HG03064 (cell line): ENCODE results near the gene COL25A1.
"Not testable (repeated sequence)": the region's sequence is repeated elsewhere in the genome, so short reads cannot be mapped to it uniquely, and the experiment has no call there.

ENCODE experiments used
- ATAC-seq: cut with Tn5 transposase; IDR thresholded peaks from one replicate; pipeline ENCODE4 v1.9.1; 2021; ENCODE audit warnings: low read depth; ENCODE audit not compliant: unreplicated experiment

COL25A1 gene

DNA sequence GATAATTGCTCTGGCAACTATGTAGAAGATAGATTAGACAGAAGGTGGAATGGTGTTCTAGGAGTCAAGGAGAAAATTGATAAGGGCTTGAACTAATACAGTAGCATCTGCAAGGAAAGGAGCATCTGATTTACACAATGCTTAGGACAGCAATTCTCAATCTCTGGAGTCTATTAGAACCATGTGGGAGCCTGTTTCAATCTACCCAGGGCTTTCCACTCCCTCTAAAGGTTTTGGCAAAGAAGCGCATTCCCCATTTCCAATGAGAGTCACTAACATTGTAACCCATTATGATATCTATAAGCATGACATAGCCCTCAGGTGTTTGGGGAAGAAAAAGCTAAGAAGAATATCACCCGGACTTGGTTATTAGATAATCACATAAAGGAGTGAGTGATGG is 168.2 kb downstream of the COL25A1 start:
- no peak for ATAC-seq

- no peak for ATAC-seq
Measured at GRCh38 chr4:109131559-109131958, 170.9 kb downstream of the COL25A1 start.

DNA sequence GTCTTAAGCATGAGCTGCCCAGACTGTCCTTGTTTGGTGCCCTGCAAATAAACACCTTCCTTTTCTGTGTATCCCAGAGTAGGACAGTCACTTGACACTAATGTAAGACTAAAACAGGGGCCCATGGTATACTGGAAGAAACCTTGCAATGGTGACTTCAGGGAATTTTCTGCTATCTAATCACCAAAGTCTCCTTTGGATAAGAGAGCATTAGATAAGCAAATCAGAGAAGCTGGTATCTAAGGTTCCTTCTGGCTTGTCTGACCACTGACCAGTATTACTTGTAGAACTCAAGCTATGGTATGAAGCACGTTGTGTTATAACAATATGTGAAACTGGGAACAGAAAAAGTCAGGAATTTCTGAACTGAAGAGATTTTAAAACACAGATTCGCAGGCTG is 173.9 kb downstream of the COL25A1 start:
- no peak for ATAC-seq

DNA sequence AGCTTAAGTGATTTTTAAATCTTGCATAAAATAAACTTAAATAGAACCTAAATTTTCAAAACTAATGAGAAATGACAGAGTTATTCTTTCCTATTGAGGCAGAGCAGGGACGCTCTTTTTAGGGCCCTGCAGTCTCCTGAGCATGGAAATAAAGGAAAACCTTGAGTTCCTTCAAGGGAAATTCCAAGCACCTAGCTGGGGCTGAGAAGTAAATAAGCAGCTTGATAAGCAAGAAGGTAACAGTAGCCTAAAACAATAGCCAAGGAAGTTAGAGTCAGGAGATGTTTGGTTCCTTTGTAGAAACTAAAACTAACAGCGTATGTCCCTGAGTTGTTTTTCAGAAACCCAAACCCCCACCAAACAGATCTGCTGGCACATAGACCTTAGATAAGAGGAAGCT is 174.6 kb downstream of the COL25A1 start:
- ATAC-seq, result no peak

DNA sequence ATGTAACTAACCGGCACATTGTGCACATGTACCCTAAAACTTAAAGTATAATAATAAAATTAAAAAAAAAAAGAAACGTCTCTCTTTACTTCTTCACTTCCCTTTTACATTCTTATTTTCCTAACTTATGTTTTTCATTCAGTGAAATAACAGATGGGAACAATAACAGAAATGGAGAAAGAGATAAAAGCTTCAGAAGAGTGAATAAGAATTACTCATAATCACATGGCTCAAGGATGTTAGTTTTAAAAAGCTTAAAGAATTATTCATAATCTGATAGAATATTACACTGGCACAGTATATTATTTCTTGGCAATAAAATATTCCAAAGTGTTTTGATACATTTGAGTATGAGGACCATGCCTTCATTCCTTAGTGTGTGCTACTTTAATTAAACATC is 175.6 kb downstream of the COL25A1 start:
- ATAC-seq, result no peak

DNA sequence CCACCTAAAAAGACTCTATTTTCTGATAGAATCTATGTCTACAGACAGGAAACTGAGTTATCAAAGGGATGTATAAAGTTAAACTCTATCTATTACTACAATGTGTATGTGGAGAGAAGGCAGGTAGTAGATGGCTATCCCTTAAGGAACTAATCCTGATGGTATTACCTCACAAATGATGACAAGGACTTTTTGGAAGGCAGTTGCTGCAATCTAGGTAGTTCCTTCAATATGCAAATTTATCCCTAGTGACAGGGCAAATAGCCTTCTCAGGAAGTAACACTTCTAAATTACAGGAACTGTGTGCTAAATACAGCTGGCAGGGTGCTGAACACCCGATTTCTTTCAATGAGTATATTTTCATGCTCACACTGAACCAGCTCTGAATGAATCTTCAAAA is 177.4 kb downstream of the COL25A1 start:
- ATAC-seq, result no peak

DNA sequence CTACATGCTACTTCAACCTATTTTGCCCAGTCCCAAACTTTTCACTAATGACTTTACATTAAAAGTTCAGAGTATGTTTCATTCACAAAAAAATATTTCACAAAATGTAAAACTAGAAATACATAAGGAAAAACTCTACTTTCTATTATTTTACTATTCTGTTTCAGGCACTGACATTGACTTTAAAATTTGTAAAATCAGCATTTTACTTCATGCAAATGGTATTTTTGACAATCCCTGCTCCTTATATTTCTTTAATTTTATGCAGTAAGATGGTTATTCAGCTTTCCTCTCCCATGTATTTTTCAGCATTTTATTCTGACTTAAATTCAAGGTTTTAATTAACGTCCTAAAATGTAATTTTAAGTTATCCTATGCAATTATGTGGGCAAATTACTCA is 178.5 kb downstream of the COL25A1 start:
- ATAC-seq, result no peak

GRCh38 chr4:109121561-109121960 is 180.9 kb downstream of the COL25A1 start:
- no peak for ATAC-seq

GRCh38 chr4:109119852-109120251 is 182.6 kb downstream of the COL25A1 start:
- no peak for ATAC-seq

DNA sequence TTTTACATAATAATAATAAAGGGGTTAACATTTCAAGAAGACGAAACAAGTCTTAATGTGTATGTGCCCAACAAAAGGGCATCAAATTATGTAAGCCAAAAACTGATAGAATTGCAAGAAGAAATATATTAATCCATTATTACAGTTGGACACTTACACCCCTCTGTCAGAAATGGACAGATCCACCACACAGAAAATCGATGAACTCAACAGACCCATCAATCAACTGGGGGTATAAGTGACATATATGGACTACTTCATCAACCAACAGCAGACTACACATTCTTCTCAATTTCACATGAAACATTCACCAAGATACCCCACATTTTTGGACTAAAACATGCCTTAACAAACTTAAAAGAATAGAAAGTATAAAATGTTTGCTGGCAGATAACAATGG is 183.8 kb downstream of the COL25A1 start:
- no peak for ATAC-seq

- no peak for ATAC-seq
Measured at GRCh38 chr4:109114501-109114900, 188.0 kb downstream of the COL25A1 start.

GRCh38 chr4:109113521-109113920 is 188.9 kb downstream of the COL25A1 start:
- ATAC-seq, result no peak

- ATAC-seq, result no peak
Measured at GRCh38 chr4:109111031-109111430, 191.4 kb downstream of the COL25A1 start.

DNA sequence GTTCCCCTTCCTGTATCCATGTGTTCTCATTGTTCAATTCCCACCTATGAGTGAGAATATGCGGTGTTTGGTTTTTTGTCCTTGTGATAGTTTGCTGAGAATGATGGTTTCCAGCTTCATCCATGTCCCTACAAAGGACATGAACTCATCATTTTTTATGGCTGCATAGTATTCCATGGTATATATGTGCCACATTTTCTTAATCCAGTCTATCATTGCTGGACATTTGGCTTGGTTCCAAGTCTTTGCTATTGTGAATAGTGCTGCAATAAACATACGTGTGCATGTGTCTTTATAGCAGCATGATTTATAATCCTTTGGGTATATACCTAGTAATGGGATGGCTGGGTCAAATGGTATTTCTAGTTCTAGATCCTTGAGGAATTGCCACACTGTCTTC is 194.2 kb downstream of the COL25A1 start:
- not testable (repeated sequence) for ATAC-seq

DNA sequence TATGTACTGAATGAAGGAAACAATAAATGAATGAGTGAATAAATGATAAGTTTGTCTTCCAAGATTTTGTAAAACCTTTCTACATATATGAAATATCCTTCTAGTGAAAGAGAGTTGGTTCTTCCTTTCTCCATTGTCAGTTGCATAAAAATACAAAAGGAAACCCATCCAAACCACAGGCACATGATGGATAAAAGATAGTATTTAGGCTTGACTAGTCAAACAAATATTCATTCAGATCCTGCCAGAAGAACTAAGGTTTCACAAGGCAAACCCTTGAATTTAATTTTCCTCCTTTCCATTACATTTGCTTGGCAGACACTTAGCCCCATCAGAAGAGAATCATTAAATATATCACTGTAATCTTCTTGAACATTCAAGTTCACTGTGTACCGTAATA is 208.4 kb downstream of the COL25A1 start:
- ATAC-seq, result no peak

DNA sequence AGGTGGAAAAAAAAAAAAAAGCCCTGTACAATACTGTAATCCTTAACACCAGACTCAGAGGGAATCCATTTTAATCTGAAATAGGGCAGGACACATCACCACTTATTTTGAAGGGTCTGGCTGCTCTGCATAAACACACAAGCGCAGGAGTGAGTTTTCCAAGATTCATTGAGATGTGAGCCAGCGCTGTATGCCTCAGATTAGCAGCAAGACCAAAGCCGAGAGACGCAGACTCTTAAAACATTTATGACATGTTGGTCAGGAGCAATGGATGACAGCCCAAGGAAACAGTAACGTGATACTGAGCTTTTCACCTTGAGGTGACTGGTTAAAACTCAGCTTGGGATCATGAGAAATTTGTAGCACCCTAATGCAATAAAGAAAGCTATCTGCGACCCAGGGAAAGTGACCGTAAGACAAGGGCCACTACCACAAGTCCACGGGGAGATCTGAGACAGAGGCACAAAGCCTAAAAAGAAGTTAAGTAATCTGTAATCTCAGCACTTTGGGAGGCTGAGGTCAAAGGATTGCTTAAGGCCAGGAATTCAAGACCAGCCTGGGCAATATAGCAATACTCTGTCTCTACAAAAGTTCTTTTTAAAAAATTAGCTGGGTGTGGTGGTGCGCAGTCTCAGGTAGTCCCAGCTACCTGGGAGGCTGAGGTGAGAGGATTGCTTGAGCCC is 210.6 kb downstream of the COL25A1 start:
- ATAC-seq, result no peak

DNA sequence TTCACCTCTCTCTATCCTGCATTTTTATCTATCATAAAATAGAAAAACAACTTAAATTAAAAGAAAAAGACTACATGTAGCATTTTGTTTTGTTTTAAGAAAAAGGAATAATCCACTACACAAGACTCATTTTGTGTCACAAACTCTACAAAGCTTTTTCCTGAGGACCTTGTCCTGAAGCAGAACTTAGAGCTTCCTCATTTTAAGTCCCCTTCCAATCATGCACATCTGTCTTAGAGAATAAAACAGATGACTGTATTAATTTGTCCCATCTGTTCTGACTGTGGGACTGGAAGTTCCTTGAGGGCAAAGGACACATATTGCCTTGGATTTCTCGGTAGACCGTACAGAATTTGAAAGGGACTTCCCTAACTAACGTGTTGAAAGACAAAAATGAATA is 218.5 kb downstream of the COL25A1 start:
- ATAC-seq, result no peak

DNA sequence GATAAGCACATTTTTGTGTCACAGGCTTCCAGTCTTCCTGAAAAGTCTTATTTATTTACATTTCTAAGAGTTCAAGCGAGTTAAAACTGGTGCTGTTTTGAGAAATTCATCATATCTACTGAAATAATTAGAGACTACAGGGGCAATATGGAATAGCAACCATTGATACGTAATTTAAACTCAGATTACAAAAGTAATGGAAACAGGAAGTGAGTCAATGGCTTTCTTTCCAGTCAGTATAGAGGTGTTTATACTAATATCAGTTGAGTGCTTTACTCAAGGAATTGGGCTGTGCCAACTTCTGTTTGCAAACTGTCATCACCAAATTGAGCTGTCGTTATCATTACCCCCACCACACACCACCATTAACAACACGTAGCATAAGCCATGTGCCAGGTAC is 222.7 kb downstream of the COL25A1 start:
- ATAC-seq, result no peak

GRCh38 chr4:109079201-109079600 is 223.3 kb downstream of the COL25A1 start:
- no peak for ATAC-seq

GRCh38 chr4:109078724-109079123 is 223.7 kb downstream of the COL25A1 start:
- no peak for ATAC-seq

GRCh38 chr4:109077505-109077904 is 225.0 kb downstream of the COL25A1 start:
- no peak for ATAC-seq

- not testable (repeated sequence) for ATAC-seq
Measured at GRCh38 chr4:109076709-109077108, 225.7 kb downstream of the COL25A1 start.

- no peak for ATAC-seq
Measured at GRCh38 chr4:109075621-109076020, 226.8 kb downstream of the COL25A1 start.
